Measurements from ENCODE around the gene SYTL5.

The SYTL5 gene

GRCh38 chrX:37997096-37997495 lies 9.3 kb upstream of the SYTL5 start:
- TF ChIP-seq CTCF (IDR thresholded peaks at IDR 0.05; ENCODE audit: borderline replicate concordance, extremely low read depth, low read length, poor library complexity, severe bottlenecking) (no peak), EZH2 (IDR thresholded peaks at IDR 0.05; ENCODE audit: borderline replicate concordance, low read depth, low read length, severe bottlenecking) (no peak)
- Histone ChIP-seq H3K36me3 (ENCODE audit: insufficient read depth, low read length) (no peaks in the 10 kb centered on the region), H3K4me1 (ENCODE audit: insufficient read depth, low read length) (no peaks in the 10 kb centered on the region), H2AFZ (ENCODE audit: low read depth, low read length) (no peak overlapping the region), H3K9me3 (ENCODE audit: insufficient read depth, low read length, severe bottlenecking) (no peaks in the 10 kb centered on the region), H3K9ac (ENCODE audit: low read depth, low read length) (no peak overlapping the region), H3K4me3 (ENCODE audit: low read depth in 1 of 2, low read length in 2 of 2) (no peak overlapping the region), H4K20me1 (ENCODE audit: insufficient read depth, low read length) (no peaks in the 10 kb centered on the region), H3K4me2 (ENCODE audit: insufficient read depth, low read length) (no peak overlapping the region), H3K27me3 (ENCODE audit: insufficient read depth, low read length, poor library complexity) (no peaks in the 10 kb centered on the region), H3K79me2 (ENCODE audit: insufficient read depth, low read length) (no peaks in the 10 kb centered on the region), H3K27ac (ENCODE audit: low read length) (no peak overlapping the region)
- DNase-seq (no peak), ATAC-seq (ENCODE audit: insufficient read depth, low read depth) (no peak)

- TF ChIP-seq EZH2 (IDR thresholded peaks at IDR 0.05; ENCODE audit: borderline replicate concordance, low read depth, low read length, severe bottlenecking) = no peak
- TF ChIP-seq CTCF (IDR thresholded peaks at IDR 0.05; ENCODE audit: borderline replicate concordance, extremely low read depth, low read length, poor library complexity, severe bottlenecking) = no peak
- no peak overlapping the region for H3K4me3 ChIP-seq (ENCODE audit: low read depth in 1 of 2, low read length in 2 of 2)
- H2AFZ ChIP-seq (ENCODE audit: low read depth, low read length) = no peak overlapping the region
- H3K27ac ChIP-seq (ENCODE audit: low read length) = no peak overlapping the region
- H4K20me1 ChIP-seq (ENCODE audit: insufficient read depth, low read length) = no peaks in the 10 kb centered on the region
- no peak overlapping the region for H3K4me2 ChIP-seq (ENCODE audit: insufficient read depth, low read length)
- H3K36me3 ChIP-seq (ENCODE audit: insufficient read depth, low read length) = no peaks in the 10 kb centered on the region
- no peaks in the 10 kb centered on the region for H3K79me2 ChIP-seq (ENCODE audit: insufficient read depth, low read length)
- no peaks in the 10 kb centered on the region for H3K9me3 ChIP-seq (ENCODE audit: insufficient read depth, low read length, severe bottlenecking)
- ATAC-seq (ENCODE audit: insufficient read depth, low read depth) (no peak), DNase-seq (no peak)
- no peak overlapping the region for H3K9ac ChIP-seq (ENCODE audit: low read depth, low read length)
- no peaks in the 10 kb centered on the region for H3K27me3 ChIP-seq (ENCODE audit: insufficient read depth, low read length, poor library complexity)
- H3K4me1 ChIP-seq (ENCODE audit: insufficient read depth, low read length) = no peaks in the 10 kb centered on the region
Observed at GRCh38 chrX:37998586-37999262, 7.6 kb upstream of the SYTL5 start.

GRCh38 chrX:38000706-38001105 lies 5.6 kb upstream of the SYTL5 start:
- Histone ChIP-seq H3K27ac (ENCODE audit: low read length) (no peak overlapping the region), H3K4me3 (ENCODE audit: low read depth in 1 of 2, low read length in 2 of 2) (no peak overlapping the region), H4K20me1 (ENCODE audit: insufficient read depth, low read length) (no peaks in the 10 kb centered on the region), H3K27me3 (ENCODE audit: insufficient read depth, low read length, poor library complexity) (no peaks in the 10 kb centered on the region), H3K9me3 (ENCODE audit: insufficient read depth, low read length, severe bottlenecking) (no peaks in the 10 kb centered on the region), H3K79me2 (ENCODE audit: insufficient read depth, low read length) (no peaks in the 10 kb centered on the region), H3K36me3 (ENCODE audit: insufficient read depth, low read length) (no peaks in the 10 kb centered on the region), H3K4me1 (ENCODE audit: insufficient read depth, low read length) (no peaks in the 10 kb centered on the region), H3K4me2 (ENCODE audit: insufficient read depth, low read length) (no peak overlapping the region), H2AFZ (ENCODE audit: low read depth, low read length) (no peak overlapping the region), H3K9ac (ENCODE audit: low read depth, low read length) (no peak overlapping the region)
- TF ChIP-seq EZH2 (IDR thresholded peaks at IDR 0.05; ENCODE audit: borderline replicate concordance, low read depth, low read length, severe bottlenecking) (no peak), CTCF (IDR thresholded peaks at IDR 0.05; ENCODE audit: borderline replicate concordance, extremely low read depth, low read length, poor library complexity, severe bottlenecking) (no peak)
- ATAC-seq (ENCODE audit: insufficient read depth, low read depth) = no peak
- no peak for DNase-seq
